Gastrocnemius medialis (tissue), 4 donors: ENCODE data around the gene TOPAZ1. TPM values are rescaled to one million over a fixed set of nuclear protein-coding genes. Genes with fewer than 3 reads are reported as not detected.

ENCODE experiments used
- ATAC-seq, 2 donors: fragments of 150-250 bp; one replicate each; pipeline ENCODE4 v1.9.1; 2016
- DNase-seq, 2 donors: peaks; one replicate each; pipeline ENCODE4 v3.0.0-alpha.2; 2019
- H3K27ac ChIP-seq, 4 donors: fragments of 200-600 bp; sonication (generic); 1 replicate in 1 of 4; 2 replicates in 3 of 4; pipeline ENCODE4 v1.5.1; 2016 to 2018; ENCODE audit warnings: mild to moderate bottlenecking in 2 of 4, moderate library complexity in 1 of 4
- H3K27me3 ChIP-seq, 3 donors: fragments of 200-600 bp; sonication (generic) in 2 of 3; 1 replicate in 1 of 3; 2 replicates in 2 of 3; pipeline versions ENCODE4 v1.5.1 to v1.6.0; 2016 to 2019; ENCODE audit warnings: mild to moderate bottlenecking in 1 of 3, moderate library complexity in 1 of 3
- H3K36me3 ChIP-seq, 2 donors: fragments of 200-600 bp; sonication (generic) in 1 of 2; one replicate each; pipeline ENCODE4 v1.5.1; 2017 to 2018
- H3K4me1 ChIP-seq, 2 donors: fragments of 200-600 bp; sonication (generic) in 1 of 2; one replicate each; pipeline ENCODE4 v1.5.1; 2016 to 2017; ENCODE audit warnings: mild to moderate bottlenecking in 2 of 2
- H3K4me3 ChIP-seq, 4 donors: fragments of 200-600 bp; sonication (generic) in 3 of 4; 1 replicate in 1 of 4; 2 replicates in 3 of 4; pipeline ENCODE4 v1.5.1; 2016 to 2019; ENCODE audit warnings: mild to moderate bottlenecking in 2 of 4
- H3K9me3 ChIP-seq, 3 donors: fragments of 200-600 bp; sonication (generic) in 2 of 3; 1 replicate in 1 of 3; 2 replicates in 2 of 3; pipeline ENCODE4 v1.5.1; 2016 to 2019
- POLR2A ChIP-seq, 2 donors: fragments of 450-650 bp; IDR thresholded peaks; one replicate each; pipeline ENCODE4 v1.6.1; 2017; ENCODE audit warnings: antibody characterized with exemption in 2 of 2, mild to moderate bottlenecking in 2 of 2, moderate library complexity in 2 of 2
- in situ Hi-C, 4 donors: fragments of 200-750 bp; cut with MboI; loops; one replicate each; pipeline versions ENCODE4 v1.15.0 to v1.8.0; 2017; ENCODE audit warnings: low sequenced_read_pairs in 4 of 4
- intact Hi-C: fragments of 100-400 bp; cut with DNase I; formaldehyde crosslinking; loops from one replicate; pipeline ENCODE4 v1.15.1; 2023; ENCODE audit warnings: low total_unique reads
- total RNA-seq, 4 donors: library from RNA; depleted of rRNA; stranded (reverse); fragments of >200 nt; gene quantifications; one replicate each; pipeline versions ENCODE4 v1.1.0 to v1.2.3, GENCODE V29; 2016
- TF ChIP-seq, protein P1 (sequence below), 5 experiments: fragments of 450-650 bp in 3 of 5; fragments of 200-600 bp in 2 of 5; sonication (generic) in 2 of 5; IDR thresholded peaks in 4 of 5; conservative IDR thresholded peaks in 1 of 5; 1 replicate in 4 of 5; 2 replicates in 1 of 5; pipeline ENCODE4 v1.5.1; 2016 to 2019; ENCODE audit warnings: antibody characterized with exemption in 5 of 5, mild to moderate bottlenecking in 3 of 5, moderate library complexity in 3 of 5

TOPAZ1 gene
- total RNA-seq, 4 donors from 2014 or later = not detected

DNA sequence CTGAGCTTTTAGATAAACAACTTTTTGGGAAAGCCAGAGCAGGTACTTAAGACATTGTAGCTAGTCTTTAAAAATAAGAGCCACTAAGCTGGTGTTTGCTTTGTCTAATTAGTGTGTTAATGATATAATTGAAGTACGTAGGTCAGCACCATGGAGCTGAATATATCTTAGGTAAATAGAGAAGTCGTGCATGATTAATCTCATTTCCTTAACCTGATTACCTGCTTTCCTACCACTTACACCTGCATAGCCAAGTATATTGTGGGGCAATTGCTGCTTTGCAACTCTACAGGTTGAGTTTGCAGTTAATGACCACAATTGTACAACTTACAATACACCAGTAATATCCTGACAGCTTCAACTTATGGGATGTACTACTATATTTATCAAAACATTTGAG, 17.6 kb upstream of the TOPAZ1 start:
- intact Hi-C loops (no loop called here), in situ Hi-C loops (no loop called here)
- H3K27me3 ChIP-seq = no peaks in the 10 kb centered on the region
- DNase-seq = no peak
- no peaks in the 10 kb centered on the region for H3K9me3 ChIP-seq
- no peak overlapping the region for H3K4me3 ChIP-seq
- no peaks in the 10 kb centered on the region for H3K4me1 ChIP-seq
- no peak overlapping the region for H3K27ac ChIP-seq
- TF ChIP-seq, protein P1, sequence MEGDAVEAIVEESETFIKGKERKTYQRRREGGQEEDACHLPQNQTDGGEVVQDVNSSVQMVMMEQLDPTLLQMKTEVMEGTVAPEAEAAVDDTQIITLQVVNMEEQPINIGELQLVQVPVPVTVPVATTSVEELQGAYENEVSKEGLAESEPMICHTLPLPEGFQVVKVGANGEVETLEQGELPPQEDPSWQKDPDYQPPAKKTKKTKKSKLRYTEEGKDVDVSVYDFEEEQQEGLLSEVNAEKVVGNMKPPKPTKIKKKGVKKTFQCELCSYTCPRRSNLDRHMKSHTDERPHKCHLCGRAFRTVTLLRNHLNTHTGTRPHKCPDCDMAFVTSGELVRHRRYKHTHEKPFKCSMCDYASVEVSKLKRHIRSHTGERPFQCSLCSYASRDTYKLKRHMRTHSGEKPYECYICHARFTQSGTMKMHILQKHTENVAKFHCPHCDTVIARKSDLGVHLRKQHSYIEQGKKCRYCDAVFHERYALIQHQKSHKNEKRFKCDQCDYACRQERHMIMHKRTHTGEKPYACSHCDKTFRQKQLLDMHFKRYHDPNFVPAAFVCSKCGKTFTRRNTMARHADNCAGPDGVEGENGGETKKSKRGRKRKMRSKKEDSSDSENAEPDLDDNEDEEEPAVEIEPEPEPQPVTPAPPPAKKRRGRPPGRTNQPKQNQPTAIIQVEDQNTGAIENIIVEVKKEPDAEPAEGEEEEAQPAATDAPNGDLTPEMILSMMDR (IDR thresholded peaks at IDR 0.05 in 4 of 5, conservative IDR thresholded peaks at IDR 0.05 in 1 of 5) = no peak
- TF ChIP-seq POLR2A (IDR thresholded peaks at IDR 0.05) = no peak
- H3K36me3 ChIP-seq = no peaks in the 10 kb centered on the region
- no peak for ATAC-seq

DNA sequence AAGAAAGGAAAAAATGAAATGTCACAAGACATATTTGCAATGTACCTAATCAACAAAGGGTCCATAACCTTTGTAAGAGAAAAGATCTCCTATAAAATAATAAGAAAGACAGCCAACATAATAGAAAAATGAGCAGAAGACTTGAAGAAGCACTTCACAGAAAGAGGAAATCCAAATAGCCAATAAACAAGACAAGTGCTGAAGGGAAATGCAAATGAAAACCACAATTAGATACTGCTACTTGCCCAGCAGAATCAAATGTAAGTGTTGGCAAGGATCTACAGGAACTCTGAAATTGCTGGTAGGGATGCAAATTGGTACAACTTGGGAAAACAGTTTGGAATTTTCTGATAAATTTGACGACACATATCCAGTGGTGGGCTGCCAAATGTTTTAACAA, 15.1 kb upstream of the TOPAZ1 start:
- ATAC-seq (no peak), DNase-seq (no peak)
- intact Hi-C loops = no loop called here
- in situ Hi-C loops = no loop called here
- no peak overlapping the region for H3K4me3 ChIP-seq
- no peaks in the 10 kb centered on the region for H3K4me1 ChIP-seq
- H3K27me3 ChIP-seq = no peaks in the 10 kb centered on the region
- no peaks in the 10 kb centered on the region for H3K36me3 ChIP-seq
- H3K9me3 ChIP-seq = no peaks in the 10 kb centered on the region
- TF ChIP-seq, protein P1 (IDR thresholded peaks at IDR 0.05 in 4 of 5, conservative IDR thresholded peaks at IDR 0.05 in 1 of 5) = no peak
- TF ChIP-seq POLR2A (IDR thresholded peaks at IDR 0.05) = no peak
- no peak overlapping the region for H3K27ac ChIP-seq

DNA sequence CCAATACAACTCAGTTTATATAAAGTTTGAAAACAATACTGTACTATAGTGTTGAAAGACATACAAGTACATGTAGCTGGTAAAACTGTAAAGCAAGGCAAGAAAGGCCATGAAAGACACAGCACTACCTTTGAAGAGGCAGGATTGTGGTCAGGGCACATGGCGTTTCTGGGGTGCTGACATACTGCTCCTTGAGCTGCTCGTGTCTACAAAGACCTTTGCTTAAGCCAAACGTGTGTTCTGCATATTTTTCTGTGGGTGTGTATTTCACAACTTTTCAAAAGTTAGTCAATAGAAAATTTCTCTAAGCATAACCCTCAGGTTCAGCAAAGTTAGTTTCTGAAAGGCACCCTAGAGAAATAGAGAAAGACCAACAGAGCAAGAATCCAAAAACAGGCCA, 14.1 kb upstream of the TOPAZ1 start:
- no peak overlapping the region for H3K4me3 ChIP-seq
- H3K9me3 ChIP-seq = no peaks in the 10 kb centered on the region
- intact Hi-C loops (no loop called here), in situ Hi-C loops (no loop called here)
- DNase-seq = no peak
- H3K36me3 ChIP-seq = no peaks in the 10 kb centered on the region
- TF ChIP-seq, protein P1 (IDR thresholded peaks at IDR 0.05 in 4 of 5, conservative IDR thresholded peaks at IDR 0.05 in 1 of 5) = no peak
- no peaks in the 10 kb centered on the region for H3K4me1 ChIP-seq
- no peak for ATAC-seq
- H3K27ac ChIP-seq = no peak overlapping the region
- no peaks in the 10 kb centered on the region for H3K27me3 ChIP-seq

DNA sequence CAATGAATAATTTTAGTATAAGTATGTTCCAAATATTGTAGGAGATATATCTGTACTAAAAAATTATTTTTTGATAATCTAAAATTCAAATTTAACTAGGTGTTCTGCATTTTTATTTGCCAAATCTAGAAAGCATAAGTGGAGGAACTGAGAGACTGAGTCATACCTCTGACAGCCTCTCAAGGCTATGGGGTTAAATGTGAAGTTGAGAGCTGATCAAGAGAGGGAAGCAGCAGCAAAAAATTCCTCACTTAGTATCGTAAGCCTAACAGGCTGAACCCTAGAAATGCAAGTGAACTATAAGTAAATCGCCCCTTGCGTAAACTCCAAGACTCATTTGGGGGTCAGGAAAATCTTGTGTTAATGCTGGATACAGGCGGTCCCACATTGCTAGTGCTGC, 12.8 kb upstream of the TOPAZ1 start:
- no peak for TF ChIP-seq POLR2A (IDR thresholded peaks at IDR 0.05)
- TF ChIP-seq, protein P1 (IDR thresholded peaks at IDR 0.05 in 4 of 5, conservative IDR thresholded peaks at IDR 0.05 in 1 of 5) = no peak
- intact Hi-C loops = no loop called here
- no peaks in the 10 kb centered on the region for H3K9me3 ChIP-seq
- H3K4me3 ChIP-seq = no peak overlapping the region
- ATAC-seq = no peak
- H3K4me1 ChIP-seq = no peaks in the 10 kb centered on the region
- no peaks in the 10 kb centered on the region for H3K27me3 ChIP-seq
- in situ Hi-C loops = no loop called here
- DNase-seq = no peak
- no peak overlapping the region for H3K27ac ChIP-seq
- no peaks in the 10 kb centered on the region for H3K36me3 ChIP-seq

DNA sequence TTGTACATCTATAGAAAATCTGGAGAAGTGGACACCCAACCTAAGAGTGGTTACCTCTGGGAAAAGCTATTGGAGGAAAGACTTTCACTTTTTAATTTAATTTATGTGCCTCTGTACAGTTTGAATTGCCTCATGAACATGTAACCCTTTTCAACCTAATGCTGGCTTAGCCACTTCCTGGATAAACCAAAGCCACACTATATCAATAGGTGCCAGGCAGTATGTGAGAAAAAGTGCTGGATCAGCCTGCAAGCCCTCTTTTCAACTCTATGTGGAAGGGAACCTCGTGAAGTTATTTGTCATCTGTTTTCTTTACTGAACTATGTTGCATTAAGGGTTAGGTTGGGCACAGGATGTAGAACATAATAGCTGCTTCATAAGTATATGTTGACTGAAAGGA, 9.3 kb upstream of the TOPAZ1 start:
- Histone ChIP-seq H3K27ac (no peak overlapping the region), H3K9me3 (no peaks in the 10 kb centered on the region), H3K36me3 (no peaks in the 10 kb centered on the region), H3K4me3 (no peak overlapping the region), H3K4me1 (no peaks in the 10 kb centered on the region), H3K27me3 (no peaks in the 10 kb centered on the region)
- intact Hi-C loops = no loop called here
- ATAC-seq (no peak), DNase-seq (no peak)
- TF ChIP-seq, protein P1 (IDR thresholded peaks at IDR 0.05 in 4 of 5, conservative IDR thresholded peaks at IDR 0.05 in 1 of 5) = no peak
- no peak for TF ChIP-seq POLR2A (IDR thresholded peaks at IDR 0.05)
- in situ Hi-C loops = no loop called here
